Keratinocyte (primary cell): ENCODE data around the gene FNDC3B.

Experiments used
- EZH2 ChIP-seq: IDR thresholded peaks from one replicate; pipeline ENCODE4 v1.6.1; 2012; ENCODE audit warnings: inconsistent platforms, mild to moderate bottlenecking, low read length, moderate library complexity
- TF ChIP-seq, protein P1 (sequence below), 3 experiments: IDR thresholded peaks in 1 of 3; conservative IDR thresholded peaks in 1 of 3; optimal IDR thresholded peaks in 1 of 3; 2 replicates in 2 of 3; 3 replicates in 1 of 3; pipeline versions ENCODE3 to v1.5.1; 2011; ENCODE audit warnings: low read length in 3 of 3, mild to moderate bottlenecking in 3 of 3, moderate library complexity in 2 of 3, control low read depth in 1 of 3, inconsistent platforms in 1 of 3; ENCODE audit not compliant: insufficient read depth in 2 of 3; ENCODE audit errors: extremely low read depth in 1 of 3

DNA sequence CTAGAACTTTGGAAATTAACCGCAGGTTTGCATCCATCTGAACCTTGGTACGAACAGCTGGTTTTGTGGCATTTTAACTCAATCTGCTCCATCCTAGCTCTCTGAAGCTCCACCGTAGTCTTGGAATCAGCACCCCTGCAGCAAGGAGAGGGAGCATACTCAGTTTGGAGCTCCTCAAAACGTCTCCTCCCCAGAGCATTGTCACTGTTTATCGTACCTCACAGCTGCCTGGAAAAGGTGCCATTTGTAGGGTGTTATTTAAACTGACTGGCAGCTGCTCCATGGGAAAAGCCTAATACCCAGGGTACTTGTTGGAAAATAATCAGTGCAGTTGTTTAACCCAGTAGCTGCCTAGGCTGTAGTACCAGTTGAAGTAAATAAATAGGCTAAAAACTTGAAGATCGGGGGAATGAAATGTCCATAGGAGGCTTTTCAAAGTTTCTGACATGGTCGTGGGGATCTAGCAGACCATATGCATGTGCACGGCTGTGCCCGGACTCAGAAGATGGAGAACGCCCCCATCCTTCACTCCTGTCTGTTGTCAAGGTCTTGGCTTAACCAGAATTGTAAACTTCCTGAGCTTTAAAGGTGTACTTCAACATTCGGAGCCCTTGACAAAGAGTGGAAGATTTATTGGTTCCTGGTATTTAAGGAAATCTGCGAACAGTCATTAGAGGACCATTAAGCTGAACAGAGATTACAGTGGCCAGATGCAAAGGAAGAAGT is 365.0 kb downstream of the FNDC3B start:
- TF ChIP-seq, protein P1, sequence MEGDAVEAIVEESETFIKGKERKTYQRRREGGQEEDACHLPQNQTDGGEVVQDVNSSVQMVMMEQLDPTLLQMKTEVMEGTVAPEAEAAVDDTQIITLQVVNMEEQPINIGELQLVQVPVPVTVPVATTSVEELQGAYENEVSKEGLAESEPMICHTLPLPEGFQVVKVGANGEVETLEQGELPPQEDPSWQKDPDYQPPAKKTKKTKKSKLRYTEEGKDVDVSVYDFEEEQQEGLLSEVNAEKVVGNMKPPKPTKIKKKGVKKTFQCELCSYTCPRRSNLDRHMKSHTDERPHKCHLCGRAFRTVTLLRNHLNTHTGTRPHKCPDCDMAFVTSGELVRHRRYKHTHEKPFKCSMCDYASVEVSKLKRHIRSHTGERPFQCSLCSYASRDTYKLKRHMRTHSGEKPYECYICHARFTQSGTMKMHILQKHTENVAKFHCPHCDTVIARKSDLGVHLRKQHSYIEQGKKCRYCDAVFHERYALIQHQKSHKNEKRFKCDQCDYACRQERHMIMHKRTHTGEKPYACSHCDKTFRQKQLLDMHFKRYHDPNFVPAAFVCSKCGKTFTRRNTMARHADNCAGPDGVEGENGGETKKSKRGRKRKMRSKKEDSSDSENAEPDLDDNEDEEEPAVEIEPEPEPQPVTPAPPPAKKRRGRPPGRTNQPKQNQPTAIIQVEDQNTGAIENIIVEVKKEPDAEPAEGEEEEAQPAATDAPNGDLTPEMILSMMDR (optimal IDR thresholded peaks at IDR 0.05 in 1 of 3, IDR thresholded peaks at IDR 0.05 in 1 of 3, conservative IDR thresholded peaks at IDR 0.05 in 1 of 3; ENCODE audit: extremely low read depth in 1 of 3, insufficient read depth in 2 of 3, low read length in 3 of 3), result no peak
- no peak for TF ChIP-seq EZH2
